SW480 (cell line): ENCODE data around the gene TNFSF13.
A peak's percentile ranks its signal among the peaks of the same experiment; 100 is the strongest.

Experiments used
- DNase-seq: peaks from one replicate; pipeline ENCODE4 v3.0.0-alpha.2; 2016; ENCODE audit warnings: low spot score

TNFSF13 gene

GRCh38 chr17:7558544-7559319 lies at the start of gene TNFSF13:
TNFSF13 (plus strand) TSS chr17:7558750; CDS start chr17:7559040, 290 bp downstream.
- DNase-seq: no peak

- peak; percentile 60 for DNase-seq
Measured at GRCh38 chr17:7508846-7509245, 49.7 kb upstream of the TNFSF13 start.

GRCh38 chr17:7509937-7510336 lies 48.6 kb upstream of the TNFSF13 start:
- no peak for DNase-seq

- no peak for DNase-seq
Measured at GRCh38 chr17:7511108-7511507, 47.4 kb upstream of the TNFSF13 start.

- no peak for DNase-seq
Measured at GRCh38 chr17:7512105-7512504, 46.4 kb upstream of the TNFSF13 start.

GRCh38 chr17:7512824-7513540 lies 45.6 kb upstream of the TNFSF13 start:
- DNase-seq: no peak

GRCh38 chr17:7513850-7514419 lies 44.6 kb upstream of the TNFSF13 start:
- DNase-seq: no peak

- no peak for DNase-seq
Measured at GRCh38 chr17:7515911-7516610, 42.5 kb upstream of the TNFSF13 start.

GRCh38 chr17:7523033-7523432 lies 35.5 kb upstream of the TNFSF13 start:
- DNase-seq: peak; percentile 36

GRCh38 chr17:7528842-7529241 lies 29.7 kb upstream of the TNFSF13 start:
- no peak for DNase-seq

- DNase-seq: no peak
Measured at GRCh38 chr17:7530023-7530900, 28.3 kb upstream of the TNFSF13 start.

GRCh38 chr17:7538050-7538449 lies 20.5 kb upstream of the TNFSF13 start:
- no peak for DNase-seq

GRCh38 chr17:7538891-7539545 lies 19.5 kb upstream of the TNFSF13 start:
- no peak for DNase-seq

GRCh38 chr17:7541074-7541621 lies 17.4 kb upstream of the TNFSF13 start:
- no peak for DNase-seq

GRCh38 chr17:7544911-7545310 lies 13.6 kb upstream of the TNFSF13 start:
- no peak for DNase-seq

GRCh38 chr17:7548585-7549400 lies 9.8 kb upstream of the TNFSF13 start, which contains the start of gene TNFSF12:
TNFSF12 (plus strand) TSS chr17:7549058; CDS start chr17:7549154, 96 bp downstream.
- DNase-seq: peak; percentile 27

- peak; percentile 61 for DNase-seq
Measured at GRCh38 chr17:7549401-7550055, 9.0 kb upstream of the TNFSF13 start.

GRCh38 chr17:7550344-7550743 lies 8.2 kb upstream of the TNFSF13 start:
- DNase-seq: no peak

- no peak for DNase-seq
Measured at GRCh38 chr17:7551396-7551795, 7.2 kb upstream of the TNFSF13 start.
